ENCODE results near the gene MS4A8.

GRCh38 chr11:60672255-60672654, 27.2 kb upstream of the MS4A8 start:
- TF ChIP-seq CTCF (IDR thresholded peaks at IDR 0.05; ENCODE audit: insufficient read depth, low read length, poor library complexity, severe bottlenecking) = no peak
- no peak for TF ChIP-seq EZH2phosphoT487 (conservative IDR thresholded peaks at IDR 0.05; ENCODE audit: low read length)

Measured in SU-DHL-6 (cell line).